Measurements from ENCODE around the gene PPM1G. TPM values are rescaled to one million over a fixed set of nuclear protein-coding genes. Genes with fewer than 3 reads are reported as not detected.
"Not testable (repeated sequence)": the region's sequence is repeated elsewhere in the genome, so short reads cannot be mapped to it uniquely, and the experiment has no call there.

PPM1G gene
- total RNA-seq, 1 donor from 2014 or later = 127 TPM

DNA sequence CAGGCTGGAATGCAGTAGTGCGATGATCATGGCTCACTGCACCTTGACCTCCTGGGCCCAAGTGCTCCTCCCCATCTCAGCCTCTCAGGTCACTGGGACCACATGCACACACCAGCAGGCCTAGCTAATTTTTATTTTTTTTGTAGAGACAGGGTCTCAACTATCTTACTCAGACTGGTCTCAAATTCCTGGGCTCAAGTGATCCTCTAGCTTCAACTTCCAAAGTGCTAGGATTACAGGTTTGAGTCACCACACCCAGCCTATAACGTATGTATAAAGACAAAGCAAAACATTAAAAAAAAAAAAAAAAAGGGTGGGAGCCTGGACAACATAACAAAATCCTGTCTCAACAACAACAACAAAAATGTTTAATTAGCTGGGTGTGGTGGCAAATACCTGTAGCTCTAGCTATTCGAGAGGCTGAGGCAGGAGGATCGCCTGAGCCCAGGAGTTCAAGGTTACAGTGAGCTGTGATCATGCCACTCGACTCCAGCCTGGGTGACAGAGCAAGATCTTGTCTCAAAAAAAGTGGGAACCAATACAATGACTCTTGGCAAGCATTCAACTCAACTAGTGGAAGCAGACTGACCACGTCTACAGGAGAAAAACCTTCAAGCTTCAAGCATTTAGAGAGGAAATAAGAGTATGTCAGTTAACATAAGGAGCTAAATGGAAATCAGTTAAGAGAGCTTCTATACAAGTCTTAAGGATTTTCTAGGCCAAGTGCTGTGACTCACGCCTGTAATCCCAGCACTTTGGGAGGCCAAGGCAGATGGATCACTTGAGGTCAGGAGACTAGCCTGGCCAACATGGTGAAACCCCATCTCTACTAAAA is 55.4 kb downstream of the PPM1G start:
- DNase-seq (ENCODE audit: low spot score) = no peak
- Mint-ChIP-seq H3K27ac (ENCODE audit: unreplicated experiment) (no peak overlapping the region), H3K27me3 (ENCODE audit: unreplicated experiment) (peaks cover 13% of the 10 kb centered on the region), H3K36me3 (ENCODE audit: low read depth, unreplicated experiment) (peaks cover 8% of the 10 kb centered on the region), H3K4me1 (ENCODE audit: unreplicated experiment) (peaks cover 24% of the 10 kb centered on the region), H3K4me3 (ENCODE audit: unreplicated experiment) (no peak overlapping the region), H3K9me3 (ENCODE audit: unreplicated experiment) (no peaks in the 10 kb centered on the region)
- TF ChIP-seq, protein P1, sequence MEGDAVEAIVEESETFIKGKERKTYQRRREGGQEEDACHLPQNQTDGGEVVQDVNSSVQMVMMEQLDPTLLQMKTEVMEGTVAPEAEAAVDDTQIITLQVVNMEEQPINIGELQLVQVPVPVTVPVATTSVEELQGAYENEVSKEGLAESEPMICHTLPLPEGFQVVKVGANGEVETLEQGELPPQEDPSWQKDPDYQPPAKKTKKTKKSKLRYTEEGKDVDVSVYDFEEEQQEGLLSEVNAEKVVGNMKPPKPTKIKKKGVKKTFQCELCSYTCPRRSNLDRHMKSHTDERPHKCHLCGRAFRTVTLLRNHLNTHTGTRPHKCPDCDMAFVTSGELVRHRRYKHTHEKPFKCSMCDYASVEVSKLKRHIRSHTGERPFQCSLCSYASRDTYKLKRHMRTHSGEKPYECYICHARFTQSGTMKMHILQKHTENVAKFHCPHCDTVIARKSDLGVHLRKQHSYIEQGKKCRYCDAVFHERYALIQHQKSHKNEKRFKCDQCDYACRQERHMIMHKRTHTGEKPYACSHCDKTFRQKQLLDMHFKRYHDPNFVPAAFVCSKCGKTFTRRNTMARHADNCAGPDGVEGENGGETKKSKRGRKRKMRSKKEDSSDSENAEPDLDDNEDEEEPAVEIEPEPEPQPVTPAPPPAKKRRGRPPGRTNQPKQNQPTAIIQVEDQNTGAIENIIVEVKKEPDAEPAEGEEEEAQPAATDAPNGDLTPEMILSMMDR (IDR thresholded peaks at IDR 0.05; ENCODE audit: unreplicated experiment) = no peak

DNA sequence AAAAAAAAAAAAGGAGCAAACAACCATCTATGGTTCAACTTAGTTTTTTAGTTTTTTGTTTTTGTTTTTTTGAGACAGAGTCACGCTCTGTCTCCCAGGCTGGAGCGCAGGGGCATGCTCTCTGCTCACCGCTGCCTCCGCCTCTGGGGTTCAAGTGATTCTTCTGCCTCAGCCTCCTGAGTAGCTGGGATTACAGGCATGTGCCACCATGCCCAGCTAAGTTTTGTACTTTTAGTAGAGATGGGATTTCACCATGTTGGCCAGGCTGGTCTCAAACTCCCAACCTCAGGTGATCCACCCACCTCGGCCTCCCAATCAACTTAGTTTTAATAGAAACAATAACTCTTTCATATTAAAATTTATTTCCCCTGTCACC is 56.0 kb downstream of the PPM1G start:
- DNase-seq (ENCODE audit: low spot score); H3K27me3 Mint-ChIP-seq (ENCODE audit: unreplicated experiment); H3K36me3 Mint-ChIP-seq (ENCODE audit: low read depth, unreplicated experiment); H3K9me3 Mint-ChIP-seq (ENCODE audit: unreplicated experiment); H3K4me3 Mint-ChIP-seq (ENCODE audit: unreplicated experiment); H3K27ac Mint-ChIP-seq (ENCODE audit: unreplicated experiment): not testable (repeated sequence)
- H3K4me1 Mint-ChIP-seq (ENCODE audit: unreplicated experiment) = peaks cover 21% of the 10 kb centered on the region

DNA sequence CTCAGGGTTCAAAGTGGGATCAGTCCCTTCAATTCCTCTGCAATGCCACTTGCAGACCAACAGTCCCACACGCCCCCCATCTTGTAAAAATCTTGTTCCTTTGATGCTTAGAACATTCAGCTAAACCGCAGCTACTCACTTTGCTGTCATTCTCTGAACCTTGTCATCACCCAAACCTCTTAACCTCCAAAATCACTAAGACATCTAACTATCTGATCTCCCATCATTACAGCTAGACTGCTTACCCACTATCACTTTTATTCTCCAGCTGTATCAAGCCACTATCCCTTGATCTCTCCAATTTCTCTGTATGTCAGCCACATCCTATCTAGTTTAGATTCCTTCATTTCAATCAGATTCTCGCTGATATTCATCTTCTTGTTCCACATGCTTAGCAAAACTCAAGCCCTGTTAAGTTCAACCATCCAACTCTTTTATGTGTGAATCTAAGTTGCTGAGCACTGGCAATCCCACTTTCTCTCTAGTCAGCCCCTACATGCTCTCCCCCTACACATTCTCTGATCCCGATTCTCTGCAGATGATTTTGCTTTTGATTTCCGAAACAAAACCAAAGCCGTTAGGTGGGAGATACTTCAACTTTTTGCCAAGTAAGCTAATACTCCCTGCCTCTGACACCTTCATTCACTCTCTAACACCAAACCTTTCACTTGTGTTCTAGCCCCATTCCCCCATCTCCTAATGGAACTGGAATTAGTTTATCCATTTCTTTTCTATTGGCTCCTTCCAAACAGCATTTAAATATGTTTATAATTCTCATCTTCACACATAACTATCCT is 57.4 kb downstream of the PPM1G start:
- peaks cover 15% of the 10 kb centered on the region for H3K4me1 Mint-ChIP-seq (ENCODE audit: unreplicated experiment)
- H3K9me3 Mint-ChIP-seq (ENCODE audit: unreplicated experiment) = no peaks in the 10 kb centered on the region
- H3K4me3 Mint-ChIP-seq (ENCODE audit: unreplicated experiment) = no peak overlapping the region
- peaks cover 8% of the 10 kb centered on the region for H3K27me3 Mint-ChIP-seq (ENCODE audit: unreplicated experiment)
- no peak overlapping the region for H3K27ac Mint-ChIP-seq (ENCODE audit: unreplicated experiment)
- peaks cover 4% of the 10 kb centered on the region for H3K36me3 Mint-ChIP-seq (ENCODE audit: low read depth, unreplicated experiment)
- TF ChIP-seq, protein P1 (IDR thresholded peaks at IDR 0.05; ENCODE audit: unreplicated experiment) = no peak
- no peak for DNase-seq (ENCODE audit: low spot score)

DNA sequence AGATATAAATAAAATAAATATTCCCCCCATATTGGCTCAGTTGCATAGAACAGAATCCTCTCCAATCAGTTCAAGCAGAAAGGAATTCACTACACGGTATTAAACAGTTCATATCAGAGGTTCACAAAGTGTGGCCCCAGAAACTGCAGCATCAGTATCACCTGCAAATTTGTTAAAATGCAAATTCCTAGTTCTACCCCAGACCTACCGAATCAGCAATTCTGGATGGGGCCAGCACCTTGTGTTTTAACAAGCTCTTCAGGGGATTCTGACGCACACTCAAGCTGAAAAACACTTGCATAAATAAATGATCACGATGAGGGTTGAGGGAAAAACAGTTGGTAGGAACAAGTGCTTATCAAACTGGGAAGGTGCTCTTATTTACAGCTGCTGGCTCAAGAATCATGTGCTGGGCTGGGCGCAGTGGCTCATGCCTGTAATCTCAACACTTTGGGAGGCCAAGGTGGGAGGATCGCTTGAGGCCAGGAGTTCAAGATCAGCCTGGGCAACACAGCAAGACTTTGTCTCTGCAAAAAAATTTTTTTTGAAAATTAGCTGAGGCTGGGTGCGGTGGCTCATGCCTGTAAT is 59.2 kb downstream of the PPM1G start:
- Mint-ChIP-seq H3K4me1 (ENCODE audit: unreplicated experiment) (no peaks in the 10 kb centered on the region), H3K9me3 (ENCODE audit: unreplicated experiment) (no peaks in the 10 kb centered on the region), H3K27me3 (ENCODE audit: unreplicated experiment) (peaks cover 2% of the 10 kb centered on the region), H3K4me3 (ENCODE audit: unreplicated experiment) (no peak overlapping the region), H3K27ac (ENCODE audit: unreplicated experiment) (no peak overlapping the region), H3K36me3 (ENCODE audit: low read depth, unreplicated experiment) (no peaks in the 10 kb centered on the region)
- no peak for DNase-seq (ENCODE audit: low spot score)
- TF ChIP-seq, protein P1 (IDR thresholded peaks at IDR 0.05; ENCODE audit: unreplicated experiment) = no peak

DNA sequence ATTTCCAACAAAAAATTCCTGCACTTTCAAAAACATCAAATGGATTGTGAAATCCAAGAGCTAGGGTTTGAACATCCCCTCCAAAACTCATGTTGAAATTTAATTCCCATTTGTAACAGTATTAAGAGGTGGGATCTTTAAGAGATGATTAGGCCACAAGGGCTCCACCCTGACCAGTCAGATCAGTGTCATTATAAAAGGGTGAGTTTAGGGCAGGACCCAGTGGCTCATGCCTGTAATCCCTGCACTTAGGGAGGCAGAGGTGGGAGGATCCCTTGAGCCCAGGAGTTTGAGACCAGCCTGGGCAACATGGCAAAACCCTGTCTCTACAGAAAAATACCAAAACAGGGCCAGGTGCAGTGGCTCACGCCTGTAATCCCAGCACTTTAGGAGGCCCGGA is 61.8 kb downstream of the PPM1G start:
- DNase-seq (ENCODE audit: low spot score) = no peak
- Mint-ChIP-seq H3K27ac (ENCODE audit: unreplicated experiment) (no peak overlapping the region), H3K9me3 (ENCODE audit: unreplicated experiment) (no peaks in the 10 kb centered on the region), H3K36me3 (ENCODE audit: low read depth, unreplicated experiment) (peaks cover 8% of the 10 kb centered on the region), H3K4me3 (ENCODE audit: unreplicated experiment) (no peak overlapping the region), H3K27me3 (ENCODE audit: unreplicated experiment) (no peaks in the 10 kb centered on the region), H3K4me1 (ENCODE audit: unreplicated experiment) (no peaks in the 10 kb centered on the region)
- TF ChIP-seq, protein P1 (IDR thresholded peaks at IDR 0.05; ENCODE audit: unreplicated experiment) = no peak
